Activated CD4-positive, alpha-beta T cell treated with anti-CD3 and anti-CD28 coated beads for 36 hours (primary cell): Measurements from ENCODE around the gene TCTA. TPM values are rescaled to one million over a fixed set of nuclear protein-coding genes. Genes with fewer than 3 reads are reported as not detected.
A peak's percentile ranks its signal among the peaks of the same experiment; 100 is the strongest.
"Not testable (repeated sequence)": the region's sequence is repeated elsewhere in the genome, so short reads cannot be mapped to it uniquely, and the experiment has no call there.

ENCODE experiments used
- ATAC-seq: fragments of 200-7000 bp; cut with Tn5 transposase; one replicate; pipeline ENCODE4 v1.10.0; 2021; ENCODE audit warnings: mild to moderate bottlenecking, moderate library complexity
- CTCF ChIA-PET: fragments of 350-600 bp; sonication (Branson Sonifier 250); formaldehyde crosslinking; loops from one replicate; lab custom pipeline; 2021; ENCODE audit warnings: antibody characterized with exemption; lab: Charles Lee
- POLR2A ChIA-PET: fragments of 350-600 bp; sonication (Branson Sonifier 250); formaldehyde crosslinking; loops from one replicate; lab custom pipeline; 2021; ENCODE audit warnings: antibody characterized with exemption, inconsistent platforms; lab: Charles Lee
- DNase-seq: peaks from one replicate; pipeline ENCODE4 v3.0.0-alpha.2; 2020
- H3K27ac Mint-ChIP-seq: one replicate; pipeline ENCODE4 v1.8.0; 2021; ENCODE audit warnings: mixed read lengths
- H3K27me3 Mint-ChIP-seq: one replicate; pipeline ENCODE4 v1.8.0; 2021; ENCODE audit warnings: mixed read lengths
- H3K36me3 Mint-ChIP-seq: one replicate; pipeline ENCODE4 v1.8.0; 2021; ENCODE audit warnings: low read depth, mixed read lengths
- H3K4me1 Mint-ChIP-seq: one replicate; pipeline ENCODE4 v1.8.0; 2021; ENCODE audit warnings: mixed read lengths
- H3K4me3 Mint-ChIP-seq: one replicate; pipeline ENCODE4 v1.8.0; 2021; ENCODE audit warnings: mild to moderate bottlenecking, moderate library complexity, mixed read lengths
- H3K9me3 Mint-ChIP-seq: one replicate; pipeline ENCODE4 v1.8.0; 2021; ENCODE audit warnings: low read depth, mixed read lengths
- intact Hi-C, 2 experiments: fragments of 100-400 bp; cut with DNase I in 1 of 2; cut with micrococcal nuclease in 1 of 2; formaldehyde crosslinking; loops; one replicate each; pipeline versions ENCODE4 v1.14.2 to v1.15.1; 2022 to 2024; cut with DNase I, micrococcal nuclease
- total RNA-seq, 2 experiments: library from RNA; stranded (reverse); gene quantifications; one replicate each; pipeline ENCODE4 v1.2.3, GENCODE V29; 2021

TCTA gene
- total RNA-seq, 2 experiments from 2014 or later = 9.4 TPM

GRCh38 chr3:49388289-49388820, 23.9 kb upstream of the TCTA start:
- H3K36me3 Mint-ChIP-seq = peaks cover 17% of the 10 kb centered on the region
- ChIA-PET POLR2A (no interaction called here), CTCF (interaction anchor here (0.7 to 1.9 kb wide), 2 partner anchors 15 to 208 kb away, joined by 3 to 6 read pairs; no protein-coding TSS in a partner anchor)
- ATAC-seq (no peak), DNase-seq (no peak)
- no peak overlapping the region for H3K4me3 Mint-ChIP-seq
- H3K27ac Mint-ChIP-seq = peak overlapping the region; percentile 47
- no peaks in the 10 kb centered on the region for H3K9me3 Mint-ChIP-seq
- peaks cover 53% of the 10 kb centered on the region for H3K4me1 Mint-ChIP-seq
- intact Hi-C loops = no loop called here
- H3K27me3 Mint-ChIP-seq = no peaks in the 10 kb centered on the region

- ATAC-seq = no peak
- CTCF ChIA-PET = interaction anchor here (1.9 kb wide), 1 partner anchor 16 kb away, joined by 6 read pairs; no protein-coding TSS in a partner anchor
- Mint-ChIP-seq H3K9me3 (no peaks in the 10 kb centered on the region), H3K36me3 (peaks cover 19% of the 10 kb centered on the region), H3K27ac (no peak overlapping the region), H3K4me3 (no peak overlapping the region), H3K4me1 (peaks cover 47% of the 10 kb centered on the region), H3K27me3 (no peaks in the 10 kb centered on the region)
- POLR2A ChIA-PET = interaction anchor here (0.6 kb wide), 1 partner anchor 155 kb away, joined by 6 read pairs; no protein-coding TSS in a partner anchor
- DNase-seq = no peak
- intact Hi-C loops = no loop called here
Measured at GRCh38 chr3:49389297-49389696, 22.9 kb upstream of the TCTA start.

DNA sequence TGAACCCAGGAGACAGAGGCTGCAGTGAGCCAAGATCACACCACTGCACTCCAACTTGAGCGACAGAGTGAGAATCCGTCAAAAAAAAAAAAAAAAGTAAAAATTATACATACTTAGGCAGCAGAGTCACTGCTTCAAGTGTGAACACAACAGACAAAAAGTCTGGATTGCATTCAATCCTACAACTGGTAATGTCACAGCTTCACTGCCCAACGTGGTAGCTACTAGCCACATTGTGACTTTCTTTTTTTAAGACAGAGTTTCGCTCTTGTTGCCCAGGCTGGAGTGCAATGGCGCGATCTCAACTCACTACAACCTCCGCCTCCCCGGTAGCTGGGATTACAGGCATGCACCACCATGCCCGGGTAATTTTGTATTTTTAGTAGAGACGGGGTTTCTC, 20.9 kb upstream of the TCTA start:
- H3K4me3 Mint-ChIP-seq, ATAC-seq, H3K27me3 Mint-ChIP-seq, H3K9me3 Mint-ChIP-seq, H3K27ac Mint-ChIP-seq, intact Hi-C loops, DNase-seq: not testable (repeated sequence)
- CTCF ChIA-PET = interaction anchor here (0.6 to 1.1 kb wide), 3 partner anchors 28 to 70 kb away, joined by 3 read pairs; no protein-coding TSS in a partner anchor
- Mint-ChIP-seq H3K4me1 (peaks cover 51% of the 10 kb centered on the region), H3K36me3 (peaks cover 34% of the 10 kb centered on the region)
- POLR2A ChIA-PET = interaction anchor here (0.6 to 0.7 kb wide), 3 partner anchors 46 to 1848 kb away, joined by 3 to 14 read pairs (median 3); no protein-coding TSS in a partner anchor

DNA sequence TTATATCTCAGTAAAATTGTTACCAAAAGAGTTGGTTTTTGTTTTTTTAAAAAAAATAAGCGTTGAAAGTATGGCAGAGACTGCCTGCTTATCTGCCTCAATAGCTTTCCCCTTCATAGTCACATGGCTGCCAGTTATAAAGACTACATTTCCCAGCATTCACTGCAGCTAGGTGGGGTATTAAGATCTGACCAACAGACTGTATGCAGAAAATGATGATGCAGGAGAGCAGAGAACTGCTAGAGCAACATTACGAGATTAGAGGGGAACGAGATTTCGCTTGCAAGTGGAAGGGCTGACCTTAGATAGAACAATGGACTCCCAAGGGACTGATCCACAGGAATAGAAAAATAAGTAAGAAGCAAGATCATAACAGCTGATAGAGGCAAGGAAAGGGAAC, 14.8 kb upstream of the TCTA start:
- Mint-ChIP-seq H3K36me3 (peaks cover 47% of the 10 kb centered on the region), H3K27me3 (no peaks in the 10 kb centered on the region), H3K27ac (no peak overlapping the region), H3K4me3 (no peak overlapping the region), H3K4me1 (peaks cover 64% of the 10 kb centered on the region), H3K9me3 (no peaks in the 10 kb centered on the region)
- ChIA-PET POLR2A (interaction anchor here (0.7 kb wide), 1 partner anchor 9 kb away, joined by 3 read pairs; no protein-coding TSS in a partner anchor), CTCF (no interaction called here)
- intact Hi-C loops = no loop called here
- ATAC-seq (peak; percentile 61), DNase-seq (no peak)

- POLR2A ChIA-PET = interaction anchor here (0.8 to 1.0 kb wide), 2 partner anchors 22 to 71 kb away, joined by 3 to 9 read pairs; partner anchors contain the start of gene DAG1
- Mint-ChIP-seq H3K4me1 (peaks cover 58% of the 10 kb centered on the region), H3K9me3 (no peaks in the 10 kb centered on the region), H3K4me3 (no peak overlapping the region), H3K27me3 (no peaks in the 10 kb centered on the region), H3K27ac (no peak overlapping the region), H3K36me3 (peaks cover 46% of the 10 kb centered on the region)
- peak; percentile 37 for ATAC-seq
- intact Hi-C loops = no loop called here
- CTCF ChIA-PET = interaction anchor here (0.8 kb wide), 1 partner anchor 50 kb away, joined by 3 read pairs; no protein-coding TSS in a partner anchor
- DNase-seq = no peak
Measured at GRCh38 chr3:49399461-49399860, 12.8 kb upstream of the TCTA start.

DNA sequence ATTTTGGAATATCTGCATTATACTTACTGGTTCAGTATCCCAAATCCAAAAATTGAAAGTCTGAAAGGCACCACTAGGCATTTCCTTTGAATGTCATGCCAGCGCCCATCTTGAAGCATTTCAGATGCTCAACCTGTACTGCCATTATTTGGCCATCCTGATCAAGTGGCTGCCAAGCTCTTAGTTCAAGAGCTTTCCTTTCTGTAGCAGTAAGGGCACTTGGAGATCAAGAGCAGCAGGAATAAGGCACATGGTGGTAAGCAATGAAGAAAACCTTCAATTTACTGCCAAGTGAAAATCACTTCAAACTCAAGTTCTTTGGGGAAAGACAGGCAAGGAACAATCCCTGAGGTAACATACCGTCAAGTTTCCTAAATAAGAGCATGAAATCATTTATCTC, 10.5 kb upstream of the TCTA start:
- no peak overlapping the region for H3K4me3 Mint-ChIP-seq
- H3K36me3 Mint-ChIP-seq = peaks cover 37% of the 10 kb centered on the region
- H3K27ac Mint-ChIP-seq = peak overlapping the region; percentile 25
- H3K4me1 Mint-ChIP-seq = peaks cover 58% of the 10 kb centered on the region
- DNase-seq (no peak), ATAC-seq (no peak)
- H3K9me3 Mint-ChIP-seq = no peaks in the 10 kb centered on the region
- H3K27me3 Mint-ChIP-seq = no peaks in the 10 kb centered on the region
- ChIA-PET CTCF (no interaction called here), POLR2A (interaction anchor here (1.2 kb wide), 1 partner anchor 10 kb away, joined by 7 read pairs; the partner anchor contains the start of gene RHOA)
- intact Hi-C loops = no loop called here

- POLR2A ChIA-PET = interaction anchor here (0.6 to 1.1 kb wide), 3 partner anchors 8 to 45 kb away, joined by 3 to 6 read pairs (median 4); partner anchors contain the start of genes RHOA and TCTA
- CTCF ChIA-PET = interaction anchor here (0.6 kb wide), 1 partner anchor 618 kb away, joined by 3 read pairs; no protein-coding TSS in a partner anchor
- H3K9me3 Mint-ChIP-seq = no peaks in the 10 kb centered on the region
- H3K4me1 Mint-ChIP-seq = peaks cover 63% of the 10 kb centered on the region
- H3K27me3 Mint-ChIP-seq = no peaks in the 10 kb centered on the region
- H3K36me3 Mint-ChIP-seq = peaks cover 43% of the 10 kb centered on the region
- intact Hi-C loops = no loop called here
- ATAC-seq = no peak
- H3K27ac Mint-ChIP-seq = no peak overlapping the region
- H3K4me3 Mint-ChIP-seq = no peak overlapping the region
- DNase-seq = no peak
Measured at GRCh38 chr3:49403891-49404290, 8.3 kb upstream of the TCTA start.

- ChIA-PET CTCF (interaction anchor here (0.8 to 1.6 kb wide), 3 partner anchors 19 to 65 kb away, joined by 3 to 5 read pairs (median 4); partner anchors contain the start of gene USP4), POLR2A (interaction anchor here (0.6 to 0.8 kb wide), 3 partner anchors 8 to 104 kb away, joined by 3 to 6 read pairs (median 3); no protein-coding TSS in a partner anchor)
- Mint-ChIP-seq H3K36me3 (peaks cover 46% of the 10 kb centered on the region), H3K4me1 (peaks cover 60% of the 10 kb centered on the region), H3K27ac (peak overlapping the region; percentile 70)
- H3K9me3 Mint-ChIP-seq, H3K27me3 Mint-ChIP-seq, H3K4me3 Mint-ChIP-seq, ATAC-seq, intact Hi-C loops, DNase-seq: not testable (repeated sequence)
Measured at GRCh38 chr3:49405570-49405969, 6.7 kb upstream of the TCTA start.

GRCh38 chr3:49406571-49407565, 5.4 kb upstream of the TCTA start:
- Mint-ChIP-seq H3K4me1 (peaks cover 50% of the 10 kb centered on the region), H3K36me3 (peaks cover 42% of the 10 kb centered on the region), H3K4me3 (no peak overlapping the region), H3K9me3 (no peaks in the 10 kb centered on the region), H3K27me3 (no peaks in the 10 kb centered on the region), H3K27ac (peak overlapping the region; percentile 30)
- CTCF ChIA-PET = interaction anchor here (0.8 to 1.6 kb wide), 5 partner anchors 10 to 67 kb away, joined by 3 to 5 read pairs (median 4); partner anchors contain the start of gene USP4
- DNase-seq = no peak
- no peak for ATAC-seq
- intact Hi-C loops = no loop called here
- POLR2A ChIA-PET = interaction anchor here (0.6 kb wide), 1 partner anchor 9 kb away, joined by 8 read pairs; no protein-coding TSS in a partner anchor

DNA sequence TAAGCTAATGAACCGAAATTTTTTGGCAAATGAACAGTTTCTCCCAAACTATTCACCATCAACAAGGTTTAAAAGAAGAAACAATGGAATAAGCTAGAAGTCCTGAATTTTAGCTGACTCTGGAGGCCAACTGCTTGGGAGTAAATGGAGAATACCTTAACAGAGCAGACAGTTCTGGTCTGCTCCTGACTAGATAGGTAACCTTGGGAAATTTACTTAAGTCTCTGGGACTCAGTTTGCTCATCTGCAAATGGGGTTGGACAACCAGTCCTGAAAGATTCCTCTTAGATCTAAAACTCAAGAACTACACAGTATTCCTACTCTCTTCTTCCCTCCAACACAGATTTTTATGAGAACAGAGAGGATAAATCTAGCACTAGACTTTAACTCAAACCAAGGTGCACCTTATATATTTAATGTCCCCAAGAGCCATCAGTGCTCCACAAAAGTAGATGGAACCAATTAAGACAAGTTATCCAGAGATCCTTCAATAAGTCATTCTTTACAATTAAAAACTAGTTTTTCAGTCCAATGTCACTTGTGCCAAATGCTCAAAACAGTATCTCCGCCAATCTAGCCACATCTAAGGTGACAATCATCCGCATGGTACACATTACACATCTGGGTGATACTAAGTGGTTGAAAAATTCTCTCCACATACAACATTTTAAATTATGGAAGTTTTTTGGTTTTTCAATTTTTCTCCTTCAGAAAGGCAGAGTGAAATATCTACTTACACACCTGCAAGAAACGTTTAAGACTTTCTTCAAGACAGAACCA, 2.0 kb upstream of the TCTA start:
- no peaks in the 10 kb centered on the region for H3K9me3 Mint-ChIP-seq
- CTCF ChIA-PET = interaction anchor here (0.6 to 2.7 kb wide), 3 partner anchors 39 to 849 kb away, joined by 3 to 12 read pairs (median 4); partner anchors contain the start of gene USP4
- peak overlapping the region; percentile 96 for H3K27ac Mint-ChIP-seq
- ATAC-seq (no peak), DNase-seq (no peak)
- no peaks in the 10 kb centered on the region for H3K27me3 Mint-ChIP-seq
- H3K4me3 Mint-ChIP-seq = peak overlapping the region; percentile 97
- H3K36me3 Mint-ChIP-seq = peaks cover 44% of the 10 kb centered on the region
- intact Hi-C loops = loop anchor here (5.0 kb wide), 4 partner anchors 53 to 882 kb away; partner anchors contain the start of genes ARIH2 (in 1 of the 2), GPX1 (in 1 of the 2), IFRD2 (in 1 of the 2) and WDR6 (in 1 of the 2)
- POLR2A ChIA-PET = interaction anchor here (2.8 kb wide), 1 partner anchor 70 kb away, joined by 17 read pairs; the partner anchor contains the start of gene USP4
- peaks cover 63% of the 10 kb centered on the region for H3K4me1 Mint-ChIP-seq
